ENCODE data around the gene USP13.

GRCh38 chr3:179706233-179706632 is 53.4 kb downstream of the USP13 start:
- TF ChIP-seq, protein P1, sequence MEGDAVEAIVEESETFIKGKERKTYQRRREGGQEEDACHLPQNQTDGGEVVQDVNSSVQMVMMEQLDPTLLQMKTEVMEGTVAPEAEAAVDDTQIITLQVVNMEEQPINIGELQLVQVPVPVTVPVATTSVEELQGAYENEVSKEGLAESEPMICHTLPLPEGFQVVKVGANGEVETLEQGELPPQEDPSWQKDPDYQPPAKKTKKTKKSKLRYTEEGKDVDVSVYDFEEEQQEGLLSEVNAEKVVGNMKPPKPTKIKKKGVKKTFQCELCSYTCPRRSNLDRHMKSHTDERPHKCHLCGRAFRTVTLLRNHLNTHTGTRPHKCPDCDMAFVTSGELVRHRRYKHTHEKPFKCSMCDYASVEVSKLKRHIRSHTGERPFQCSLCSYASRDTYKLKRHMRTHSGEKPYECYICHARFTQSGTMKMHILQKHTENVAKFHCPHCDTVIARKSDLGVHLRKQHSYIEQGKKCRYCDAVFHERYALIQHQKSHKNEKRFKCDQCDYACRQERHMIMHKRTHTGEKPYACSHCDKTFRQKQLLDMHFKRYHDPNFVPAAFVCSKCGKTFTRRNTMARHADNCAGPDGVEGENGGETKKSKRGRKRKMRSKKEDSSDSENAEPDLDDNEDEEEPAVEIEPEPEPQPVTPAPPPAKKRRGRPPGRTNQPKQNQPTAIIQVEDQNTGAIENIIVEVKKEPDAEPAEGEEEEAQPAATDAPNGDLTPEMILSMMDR (conservative IDR thresholded peaks at IDR 0.05 in 1 of 2, IDR thresholded peaks at IDR 0.05 in 1 of 2; ENCODE audit: extremely low read depth in 1 of 2, insufficient read depth in 1 of 2, low read depth in 1 of 2, low read length in 2 of 2), result no peak
- no peak for TF ChIP-seq EZH2 (IDR thresholded peaks at IDR 0.05; ENCODE audit: borderline replicate concordance, low read length)

Data from mammary epithelial cell (primary cell).